WTC11 (cell line): ENCODE results near the gene KAT8. TPM values are rescaled to one million over a fixed set of nuclear protein-coding genes. Genes with fewer than 3 reads are reported as not detected.

Source experiments
- ATAC-seq: fragments of 200-7000 bp; cut with Tn5 transposase; 2 replicates; pipeline ENCODE4 v1.10.0; 2021; ENCODE audit warnings: mild to moderate bottlenecking, moderate library complexity
- CTCF ChIA-PET: fragments of 300-600 bp; sonication (Branson Sonifier 250); formaldehyde crosslinking; loops from one replicate; lab custom pipeline; 2021; ENCODE audit warnings: antibody characterized with exemption; lab: Charles Lee
- POLR2A ChIA-PET: fragments of 350-600 bp; sonication (Branson Sonifier 250); formaldehyde crosslinking; loops from one replicate; lab custom pipeline; 2021; ENCODE audit warnings: antibody characterized with exemption; lab: Charles Lee
- DNase-seq: peaks from one replicate; pipeline ENCODE4 v3.0.0; 2021; ENCODE audit warnings: low spot score
- H3K27ac Mint-ChIP-seq: 2 replicates; pipeline ENCODE4 v1.8.0; 2021; ENCODE audit warnings: mixed read lengths
- H3K27me3 Mint-ChIP-seq: 2 replicates; pipeline ENCODE4 v1.8.0; 2021; ENCODE audit warnings: low read depth, mild to moderate bottlenecking, moderate library complexity, mixed read lengths
- H3K36me3 Mint-ChIP-seq: 2 replicates; pipeline ENCODE4 v1.8.0; 2021; ENCODE audit warnings: mixed read lengths
- H3K4me1 Mint-ChIP-seq: 2 replicates; pipeline ENCODE4 v1.8.0; 2022; ENCODE audit warnings: mixed read lengths
- H3K4me3 Mint-ChIP-seq: 2 replicates; pipeline ENCODE4 v1.8.0; 2021; ENCODE audit warnings: mild to moderate bottlenecking, moderate library complexity, mixed read lengths
- H3K9me3 Mint-ChIP-seq: 2 replicates; pipeline ENCODE4 v1.8.0; 2021; ENCODE audit warnings: mixed read lengths
- CBFB ChIP-seq: sonication (generic); formaldehyde crosslinking; IDR thresholded peaks from 2 replicates; pipeline ENCODE4 v1.8.1; 2022; ENCODE audit warnings: mild to moderate bottlenecking, low read depth, missing genetic modification reagents
- E2F4 ChIP-seq: sonication (generic); formaldehyde crosslinking; IDR thresholded peaks from 2 replicates; pipeline ENCODE4 v1.8.1; 2022; ENCODE audit warnings: low read depth, mild to moderate bottlenecking, moderate library complexity, missing genetic modification reagents, borderline replicate concordance
- EMX1 ChIP-seq: fragments of 250-450 bp; sonication (Bioruptor Pico); IDR thresholded peaks from 2 replicates; pipeline ENCODE4 v1.8.0; 2021; ENCODE audit warnings: mild to moderate bottlenecking
- FOXK1 ChIP-seq: sonication (generic); formaldehyde crosslinking; IDR thresholded peaks from 2 replicates; pipeline ENCODE4 v1.8.0; 2022; ENCODE audit warnings: mild to moderate bottlenecking, moderate library complexity, missing genetic modification reagents
- JAZF1 ChIP-seq: fragments of 250-450 bp; sonication (Bioruptor Pico); IDR thresholded peaks from 2 replicates; pipeline ENCODE4 v1.9.0; 2021; ENCODE audit warnings: moderate library complexity, mild to moderate bottlenecking, inconsistent platforms
- KAT7 ChIP-seq: sonication (generic); formaldehyde crosslinking; IDR thresholded peaks from 2 replicates; pipeline ENCODE4 v1.8.1; 2023; ENCODE audit warnings: missing genetic modification reagents, mild to moderate bottlenecking, borderline replicate concordance
- MYBL2 ChIP-seq: sonication (generic); formaldehyde crosslinking; IDR thresholded peaks from 2 replicates; pipeline ENCODE4 v1.8.1; 2023; ENCODE audit warnings: mild to moderate bottlenecking, moderate library complexity, missing genetic modification reagents
- OVOL2 ChIP-seq: fragments of 250-450 bp; sonication (Bioruptor Pico); IDR thresholded peaks from 2 replicates; pipeline ENCODE4 v1.9.0; 2021; ENCODE audit warnings: mild to moderate bottlenecking, borderline replicate concordance
- SMAD3 ChIP-seq: sonication (generic); formaldehyde crosslinking; IDR thresholded peaks from 2 replicates; pipeline ENCODE4 v1.8.0; 2022; ENCODE audit warnings: missing genetic modification reagents, mild to moderate bottlenecking, borderline replicate concordance
- SOX15 ChIP-seq: fragments of 250-450 bp; sonication (Bioruptor Pico); IDR thresholded peaks from 2 replicates; pipeline ENCODE4 v1.9.0; 2021; ENCODE audit warnings: mild to moderate bottlenecking
- TEAD4 ChIP-seq: sonication (generic); formaldehyde crosslinking; IDR thresholded peaks from 2 replicates; pipeline ENCODE4 v1.8.0; 2022; ENCODE audit warnings: mild to moderate bottlenecking, missing genetic modification reagents
- ZNF232 ChIP-seq: sonication (generic); formaldehyde crosslinking; IDR thresholded peaks from 2 replicates; pipeline ENCODE4 v1.8.0; 2022; ENCODE audit warnings: mild to moderate bottlenecking, missing genetic modification reagents
- ZNF396 ChIP-seq: fragments of 250-450 bp; sonication (Bioruptor Pico); IDR thresholded peaks from 2 replicates; pipeline ENCODE4 v1.8.0; 2021; ENCODE audit warnings: mild to moderate bottlenecking, moderate library complexity, borderline replicate concordance
- ZNF671 ChIP-seq: fragments of 250-450 bp; sonication (Bioruptor Pico); IDR thresholded peaks from 2 replicates; pipeline ENCODE4 v1.8.0; 2021; ENCODE audit warnings: mild to moderate bottlenecking
- total RNA-seq: library from RNA; stranded (reverse); gene quantifications from 3 replicates; pipeline ENCODE4 v1.2.3, GENCODE V29; 2021
- TF ChIP-seq, protein P1 (sequence below): sonication (generic); formaldehyde crosslinking; IDR thresholded peaks from 2 replicates; pipeline ENCODE4 v1.8.1; 2022; ENCODE audit warnings: missing genetic modification reagents, borderline replicate concordance
- TF ChIP-seq, protein P2 (sequence below): sonication (generic); formaldehyde crosslinking; IDR thresholded peaks from 2 replicates; pipeline ENCODE4 v1.8.1; 2023; ENCODE audit warnings: mild to moderate bottlenecking, missing genetic modification reagents, moderate library complexity
- TF ChIP-seq, protein P3 (sequence below): sonication (generic); formaldehyde crosslinking; IDR thresholded peaks from 2 replicates; pipeline ENCODE4 v1.8.0; 2022; ENCODE audit warnings: missing genetic modification reagents
- TF ChIP-seq, protein P4 (sequence below): sonication (generic); formaldehyde crosslinking; IDR thresholded peaks from 2 replicates; pipeline ENCODE4 v1.8.1; 2022; ENCODE audit warnings: low read depth, missing genetic modification reagents, borderline replicate concordance
- TF ChIP-seq, protein P5 (sequence below): sonication (generic); formaldehyde crosslinking; IDR thresholded peaks from 2 replicates; pipeline ENCODE4 v1.8.1; 2023; ENCODE audit warnings: mild to moderate bottlenecking, missing genetic modification reagents, borderline replicate concordance
- TF ChIP-seq, protein P6 (sequence below): fragments of 250-450 bp; sonication (Bioruptor Pico); IDR thresholded peaks from 2 replicates; pipeline ENCODE4 v2.1.2; 2022; ENCODE audit warnings: mild to moderate bottlenecking, moderate library complexity

KAT8 gene
- total RNA-seq, 1 experiment from 2014 or later = 70.8 TPM

GRCh38 chr16:31112711-31113110, 4.8 kb upstream of the KAT8 start:
- Mint-ChIP-seq H3K9me3 (no peaks in the 10 kb centered on the region), H3K4me3 (no peak overlapping the region), H3K4me1 (peaks cover 4% of the 10 kb centered on the region; the same call in 1 of the 2 replicates), H3K27ac (no peak overlapping the region), H3K27me3 (no peaks in the 10 kb centered on the region), H3K36me3 (peaks cover 30% of the 10 kb centered on the region)
- ChIA-PET POLR2A (no interaction called here), CTCF (no interaction called here)
- TF ChIP-seq ZNF232 (no peak), ZNF396 (CRISPR knock-in tag) (no peak), SMAD3 (no peak), ZNF671 (no peak), JAZF1 (CRISPR knock-in tag) (no peak), TEAD4 (CRISPR knock-in tag) (no peak), FOXK1 (CRISPR knock-in tag) (no peak), SOX15 (CRISPR knock-in tag) (no peak), EMX1 (CRISPR knock-in tag) (no peak)
- TF ChIP-seq, protein P1, sequence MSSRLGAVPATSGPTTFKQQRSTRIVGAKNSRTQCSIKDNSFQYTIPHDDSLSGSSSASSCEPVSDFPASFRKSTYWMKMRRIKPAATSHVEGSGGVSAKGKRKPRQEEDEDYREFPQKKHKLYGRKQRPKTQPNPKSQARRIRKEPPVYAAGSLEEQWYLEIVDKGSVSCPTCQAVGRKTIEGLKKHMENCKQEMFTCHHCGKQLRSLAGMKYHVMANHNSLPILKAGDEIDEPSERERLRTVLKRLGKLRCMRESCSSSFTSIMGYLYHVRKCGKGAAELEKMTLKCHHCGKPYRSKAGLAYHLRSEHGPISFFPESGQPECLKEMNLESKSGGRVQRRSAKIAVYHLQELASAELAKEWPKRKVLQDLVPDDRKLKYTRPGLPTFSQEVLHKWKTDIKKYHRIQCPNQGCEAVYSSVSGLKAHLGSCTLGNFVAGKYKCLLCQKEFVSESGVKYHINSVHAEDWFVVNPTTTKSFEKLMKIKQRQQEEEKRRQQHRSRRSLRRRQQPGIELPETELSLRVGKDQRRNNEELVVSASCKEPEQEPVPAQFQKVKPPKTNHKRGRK (CRISPR knock-in tag) = no peak
- TF ChIP-seq, protein P2, sequence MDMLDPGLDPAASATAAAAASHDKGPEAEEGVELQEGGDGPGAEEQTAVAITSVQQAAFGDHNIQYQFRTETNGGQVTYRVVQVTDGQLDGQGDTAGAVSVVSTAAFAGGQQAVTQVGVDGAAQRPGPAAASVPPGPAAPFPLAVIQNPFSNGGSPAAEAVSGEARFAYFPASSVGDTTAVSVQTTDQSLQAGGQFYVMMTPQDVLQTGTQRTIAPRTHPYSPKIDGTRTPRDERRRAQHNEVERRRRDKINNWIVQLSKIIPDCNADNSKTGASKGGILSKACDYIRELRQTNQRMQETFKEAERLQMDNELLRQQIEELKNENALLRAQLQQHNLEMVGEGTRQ (CRISPR knock-in tag) = no peak
- TF ChIP-seq, protein P3, sequence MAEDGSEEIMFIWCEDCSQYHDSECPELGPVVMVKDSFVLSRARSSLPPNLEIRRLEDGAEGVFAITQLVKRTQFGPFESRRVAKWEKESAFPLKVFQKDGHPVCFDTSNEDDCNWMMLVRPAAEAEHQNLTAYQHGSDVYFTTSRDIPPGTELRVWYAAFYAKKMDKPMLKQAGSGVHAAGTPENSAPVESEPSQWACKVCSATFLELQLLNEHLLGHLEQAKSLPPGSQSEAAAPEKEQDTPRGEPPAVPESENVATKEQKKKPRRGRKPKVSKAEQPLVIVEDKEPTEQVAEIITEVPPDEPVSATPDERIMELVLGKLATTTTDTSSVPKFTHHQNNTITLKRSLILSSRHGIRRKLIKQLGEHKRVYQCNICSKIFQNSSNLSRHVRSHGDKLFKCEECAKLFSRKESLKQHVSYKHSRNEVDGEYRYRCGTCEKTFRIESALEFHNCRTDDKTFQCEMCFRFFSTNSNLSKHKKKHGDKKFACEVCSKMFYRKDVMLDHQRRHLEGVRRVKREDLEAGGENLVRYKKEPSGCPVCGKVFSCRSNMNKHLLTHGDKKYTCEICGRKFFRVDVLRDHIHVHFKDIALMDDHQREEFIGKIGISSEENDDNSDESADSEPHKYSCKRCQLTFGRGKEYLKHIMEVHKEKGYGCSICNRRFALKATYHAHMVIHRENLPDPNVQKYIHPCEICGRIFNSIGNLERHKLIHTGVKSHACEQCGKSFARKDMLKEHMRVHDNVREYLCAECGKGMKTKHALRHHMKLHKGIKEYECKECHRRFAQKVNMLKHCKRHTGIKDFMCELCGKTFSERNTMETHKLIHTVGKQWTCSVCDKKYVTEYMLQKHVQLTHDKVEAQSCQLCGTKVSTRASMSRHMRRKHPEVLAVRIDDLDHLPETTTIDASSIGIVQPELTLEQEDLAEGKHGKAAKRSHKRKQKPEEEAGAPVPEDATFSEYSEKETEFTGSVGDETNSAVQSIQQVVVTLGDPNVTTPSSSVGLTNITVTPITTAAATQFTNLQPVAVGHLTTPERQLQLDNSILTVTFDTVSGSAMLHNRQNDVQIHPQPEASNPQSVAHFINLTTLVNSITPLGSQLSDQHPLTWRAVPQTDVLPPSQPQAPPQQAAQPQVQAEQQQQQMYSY (CRISPR knock-in tag) = no peak
- DNase-seq = no peak
- ATAC-seq = no peak

DNA sequence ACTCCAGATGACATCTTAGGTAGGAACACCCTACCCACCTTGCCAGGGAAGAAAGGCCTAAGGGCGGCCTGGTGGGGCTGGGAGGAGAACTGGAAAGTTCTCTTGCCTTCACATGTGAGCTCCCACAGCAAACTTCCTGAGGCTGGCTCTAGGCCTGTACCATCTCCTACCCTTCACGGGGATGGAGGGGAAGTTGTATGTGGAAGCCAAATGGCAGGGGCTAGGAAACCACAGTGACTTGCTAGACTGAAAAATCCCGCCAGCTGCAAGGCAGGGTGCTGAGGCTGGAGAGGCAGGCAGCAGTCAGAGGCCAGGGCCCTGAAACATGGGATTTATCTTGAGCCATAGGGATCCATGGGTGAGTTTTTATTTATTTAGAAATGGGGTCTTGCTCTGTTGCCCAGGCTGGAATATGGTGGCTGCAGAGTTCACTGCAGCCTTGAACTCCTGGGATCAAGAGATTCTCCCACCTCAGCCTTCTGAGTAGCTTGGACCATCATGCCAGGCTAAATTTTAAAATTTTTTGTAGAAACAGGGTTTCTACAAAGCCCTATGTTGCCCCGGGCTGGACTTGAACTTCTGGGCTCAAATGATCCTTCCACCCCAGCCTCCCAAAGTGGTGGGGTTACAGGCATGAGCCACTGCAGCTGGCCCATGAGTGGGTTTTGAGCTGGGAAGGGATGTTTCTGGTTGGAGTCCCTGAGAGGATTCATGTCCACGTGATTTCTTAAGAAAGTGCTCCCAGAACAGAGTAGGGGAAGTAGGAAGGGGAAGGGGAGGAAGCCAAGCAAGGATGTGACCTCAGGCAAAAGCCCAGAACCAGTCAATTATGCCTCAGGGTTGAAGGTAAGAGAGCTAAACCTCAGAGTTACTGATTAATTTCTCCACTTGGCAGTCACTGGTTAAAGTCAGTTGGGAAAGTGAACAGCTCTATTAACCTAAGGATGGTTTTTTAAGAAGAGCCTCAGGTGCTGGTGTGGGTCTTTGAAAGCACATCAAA, 4.0 kb upstream of the KAT8 start:
- POLR2A ChIA-PET = no interaction called here
- Mint-ChIP-seq H3K4me1 (peaks cover 6% of the 10 kb centered on the region), H3K27me3 (no peaks in the 10 kb centered on the region), H3K9me3 (no peaks in the 10 kb centered on the region), H3K27ac (no peak overlapping the region), H3K36me3 (peaks cover 30% of the 10 kb centered on the region), H3K4me3 (no peak overlapping the region)
- ATAC-seq (no peak), DNase-seq (no peak)
- CTCF ChIA-PET = no interaction called here
- TF ChIP-seq E2F4 (no peak), JAZF1 (CRISPR knock-in tag) (no peak), OVOL2 (CRISPR knock-in tag) (no peak), CBFB (CRISPR knock-in tag) (no peak), MYBL2 (CRISPR knock-in tag) (no peak), KAT7 (CRISPR knock-in tag) (no peak)
- TF ChIP-seq, protein P4, sequence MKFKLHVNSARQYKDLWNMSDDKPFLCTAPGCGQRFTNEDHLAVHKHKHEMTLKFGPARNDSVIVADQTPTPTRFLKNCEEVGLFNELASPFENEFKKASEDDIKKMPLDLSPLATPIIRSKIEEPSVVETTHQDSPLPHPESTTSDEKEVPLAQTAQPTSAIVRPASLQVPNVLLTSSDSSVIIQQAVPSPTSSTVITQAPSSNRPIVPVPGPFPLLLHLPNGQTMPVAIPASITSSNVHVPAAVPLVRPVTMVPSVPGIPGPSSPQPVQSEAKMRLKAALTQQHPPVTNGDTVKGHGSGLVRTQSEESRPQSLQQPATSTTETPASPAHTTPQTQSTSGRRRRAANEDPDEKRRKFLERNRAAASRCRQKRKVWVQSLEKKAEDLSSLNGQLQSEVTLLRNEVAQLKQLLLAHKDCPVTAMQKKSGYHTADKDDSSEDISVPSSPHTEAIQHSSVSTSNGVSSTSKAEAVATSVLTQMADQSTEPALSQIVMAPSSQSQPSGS (CRISPR knock-in tag) = no peak
- TF ChIP-seq, protein P5, sequence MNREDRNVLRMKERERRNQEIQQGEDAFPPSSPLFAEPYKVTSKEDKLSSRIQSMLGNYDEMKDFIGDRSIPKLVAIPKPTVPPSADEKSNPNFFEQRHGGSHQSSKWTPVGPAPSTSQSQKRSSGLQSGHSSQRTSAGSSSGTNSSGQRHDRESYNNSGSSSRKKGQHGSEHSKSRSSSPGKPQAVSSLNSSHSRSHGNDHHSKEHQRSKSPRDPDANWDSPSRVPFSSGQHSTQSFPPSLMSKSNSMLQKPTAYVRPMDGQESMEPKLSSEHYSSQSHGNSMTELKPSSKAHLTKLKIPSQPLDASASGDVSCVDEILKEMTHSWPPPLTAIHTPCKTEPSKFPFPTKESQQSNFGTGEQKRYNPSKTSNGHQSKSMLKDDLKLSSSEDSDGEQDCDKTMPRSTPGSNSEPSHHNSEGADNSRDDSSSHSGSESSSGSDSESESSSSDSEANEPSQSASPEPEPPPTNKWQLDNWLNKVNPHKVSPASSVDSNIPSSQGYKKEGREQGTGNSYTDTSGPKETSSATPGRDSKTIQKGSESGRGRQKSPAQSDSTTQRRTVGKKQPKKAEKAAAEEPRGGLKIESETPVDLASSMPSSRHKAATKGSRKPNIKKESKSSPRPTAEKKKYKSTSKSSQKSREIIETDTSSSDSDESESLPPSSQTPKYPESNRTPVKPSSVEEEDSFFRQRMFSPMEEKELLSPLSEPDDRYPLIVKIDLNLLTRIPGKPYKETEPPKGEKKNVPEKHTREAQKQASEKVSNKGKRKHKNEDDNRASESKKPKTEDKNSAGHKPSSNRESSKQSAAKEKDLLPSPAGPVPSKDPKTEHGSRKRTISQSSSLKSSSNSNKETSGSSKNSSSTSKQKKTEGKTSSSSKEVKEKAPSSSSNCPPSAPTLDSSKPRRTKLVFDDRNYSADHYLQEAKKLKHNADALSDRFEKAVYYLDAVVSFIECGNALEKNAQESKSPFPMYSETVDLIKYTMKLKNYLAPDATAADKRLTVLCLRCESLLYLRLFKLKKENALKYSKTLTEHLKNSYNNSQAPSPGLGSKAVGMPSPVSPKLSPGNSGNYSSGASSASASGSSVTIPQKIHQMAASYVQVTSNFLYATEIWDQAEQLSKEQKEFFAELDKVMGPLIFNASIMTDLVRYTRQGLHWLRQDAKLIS (CRISPR knock-in tag) = no peak
- TF ChIP-seq, protein P6, sequence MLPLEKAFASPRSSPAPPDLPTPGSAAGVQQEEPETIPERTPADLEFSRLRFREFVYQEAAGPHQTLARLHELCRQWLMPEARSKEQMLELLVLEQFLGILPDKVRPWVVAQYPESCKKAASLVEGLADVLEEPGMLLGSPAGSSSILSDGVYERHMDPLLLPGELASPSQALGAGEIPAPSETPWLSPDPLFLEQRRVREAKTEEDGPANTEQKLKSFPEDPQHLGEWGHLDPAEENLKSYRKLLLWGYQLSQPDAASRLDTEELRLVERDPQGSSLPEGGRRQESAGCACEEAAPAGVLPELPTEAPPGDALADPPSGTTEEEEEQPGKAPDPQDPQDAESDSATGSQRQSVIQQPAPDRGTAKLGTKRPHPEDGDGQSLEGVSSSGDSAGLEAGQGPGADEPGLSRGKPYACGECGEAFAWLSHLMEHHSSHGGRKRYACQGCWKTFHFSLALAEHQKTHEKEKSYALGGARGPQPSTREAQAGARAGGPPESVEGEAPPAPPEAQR (CRISPR knock-in tag) = no peak
